SHP77 treated with DMSO at 0.1 percent for 48 hours (cell line): ENCODE data around the gene MFSD12.
"Not testable (repeated sequence)": the region's sequence is repeated elsewhere in the genome, so short reads cannot be mapped to it uniquely, and the experiment has no call there.

Experiments used
- DNase-seq: peaks from one replicate; lab custom pipeline; 2025; lab: John Stamatoyannopoulos, UW

The MFSD12 gene

DNA sequence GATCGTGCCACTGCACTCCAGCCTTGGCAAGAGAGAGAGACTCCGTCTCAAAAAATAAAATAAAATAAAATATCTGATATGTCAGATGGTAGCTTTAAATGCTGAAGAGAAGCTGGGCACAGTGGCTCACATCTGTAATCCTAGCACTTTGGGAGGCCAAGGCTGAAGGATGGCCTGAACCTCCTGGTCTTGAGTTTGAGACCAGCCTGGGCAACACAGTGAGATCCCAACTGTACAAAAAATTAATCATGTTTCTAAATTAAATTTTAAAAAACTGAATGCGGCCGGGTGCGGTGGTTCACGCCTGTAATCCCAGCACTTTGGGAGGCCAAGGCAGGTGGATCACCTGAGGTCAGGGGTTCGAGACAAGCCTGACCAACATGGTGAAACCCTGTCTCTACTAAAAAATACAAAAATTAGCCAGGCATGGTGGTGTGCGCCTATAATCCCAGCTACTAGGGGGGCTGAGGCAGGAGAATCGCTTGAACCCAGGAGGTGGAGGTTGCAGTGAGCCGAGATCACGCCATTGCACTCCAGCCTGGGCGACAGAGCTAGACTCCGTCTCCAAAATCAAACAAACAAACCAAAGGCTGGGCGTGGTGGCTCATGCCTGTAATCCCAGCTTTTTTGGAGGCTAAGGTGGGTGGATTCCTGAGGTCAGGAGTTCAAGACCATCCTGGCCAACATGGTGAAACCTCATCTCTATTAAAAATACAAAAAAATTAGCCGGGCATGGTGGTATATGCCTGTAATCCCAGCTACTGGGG is 26.8 kb upstream of the MFSD12 start:
- not testable (repeated sequence) for DNase-seq

DNA sequence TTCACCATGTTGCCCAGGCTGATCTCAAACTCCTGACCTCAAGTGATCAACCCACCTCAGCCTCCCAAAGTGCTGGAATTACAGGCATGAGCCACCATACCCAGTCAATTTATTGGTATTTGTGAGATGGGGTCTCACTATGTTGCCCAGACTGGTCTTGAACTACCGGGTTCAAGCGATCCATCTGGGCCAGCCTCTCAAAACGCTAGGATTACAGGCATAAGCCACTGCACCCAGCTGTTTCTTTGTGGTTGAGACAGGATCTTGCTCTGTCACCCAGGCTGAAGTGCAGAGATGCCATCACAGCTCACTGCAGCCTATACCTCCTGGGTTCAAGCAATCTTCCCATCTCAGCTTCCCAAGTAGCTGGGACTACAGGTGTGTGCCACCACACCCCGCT is 24.4 kb upstream of the MFSD12 start:
- DNase-seq, result not testable (repeated sequence)

DNA sequence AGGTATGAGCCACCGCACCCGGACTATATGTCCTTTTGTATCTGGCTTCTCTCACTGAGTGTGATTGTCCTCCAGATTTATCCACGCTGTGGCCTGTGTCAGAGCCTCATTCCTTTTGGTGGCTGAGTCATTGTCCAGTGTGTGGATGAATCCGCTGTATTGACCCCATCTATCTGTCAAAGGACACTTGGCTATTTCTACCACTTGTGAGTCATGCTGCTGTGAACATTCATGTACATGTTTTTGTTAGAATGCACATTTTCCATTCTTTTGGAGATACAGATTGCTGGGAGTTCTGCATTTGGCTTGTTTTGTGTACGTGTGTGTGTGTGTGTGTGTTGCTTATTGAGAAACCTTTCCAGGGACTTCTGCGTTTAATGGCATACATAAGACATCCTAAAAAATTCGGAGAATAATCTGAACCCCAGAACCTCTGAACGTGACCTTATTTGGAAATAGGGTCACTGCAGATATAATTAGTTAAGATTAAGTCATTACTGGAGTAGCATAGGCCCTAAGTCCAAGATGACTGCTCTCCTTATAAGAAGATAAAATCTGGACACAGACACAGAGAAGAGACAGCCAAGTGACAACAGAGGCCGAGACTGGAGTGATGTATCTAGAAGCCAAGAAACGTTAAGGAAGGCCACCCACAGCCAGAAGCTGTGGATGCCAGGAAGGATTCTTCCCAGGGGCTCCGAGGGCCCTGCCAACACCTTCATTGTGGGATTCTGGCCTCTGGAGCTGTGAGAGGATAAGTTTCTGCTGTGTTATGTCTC is 23.0 kb upstream of the MFSD12 start:
- DNase-seq, result no peak

DNA sequence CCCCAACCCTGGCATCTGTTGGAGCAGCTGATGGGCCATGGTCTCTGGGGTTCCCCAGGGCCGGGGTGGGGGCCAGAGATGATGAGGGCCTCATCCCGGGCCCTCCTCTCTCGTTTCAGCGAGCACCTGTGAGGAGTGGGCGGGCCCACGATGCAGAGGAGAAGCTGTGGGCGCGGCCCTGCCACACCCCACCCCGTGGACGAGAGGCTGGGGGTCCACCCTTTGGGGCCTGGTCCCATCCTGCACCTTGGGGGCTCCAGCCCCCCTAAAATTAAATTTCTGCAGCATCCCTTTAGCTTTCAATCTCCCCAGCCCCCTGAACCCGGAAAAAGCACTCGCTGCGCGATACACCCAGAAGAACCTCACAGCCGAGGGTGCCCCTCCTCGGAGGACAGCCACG is 21.0 kb upstream of the MFSD12 start:
- DNase-seq, result no peak

DNA sequence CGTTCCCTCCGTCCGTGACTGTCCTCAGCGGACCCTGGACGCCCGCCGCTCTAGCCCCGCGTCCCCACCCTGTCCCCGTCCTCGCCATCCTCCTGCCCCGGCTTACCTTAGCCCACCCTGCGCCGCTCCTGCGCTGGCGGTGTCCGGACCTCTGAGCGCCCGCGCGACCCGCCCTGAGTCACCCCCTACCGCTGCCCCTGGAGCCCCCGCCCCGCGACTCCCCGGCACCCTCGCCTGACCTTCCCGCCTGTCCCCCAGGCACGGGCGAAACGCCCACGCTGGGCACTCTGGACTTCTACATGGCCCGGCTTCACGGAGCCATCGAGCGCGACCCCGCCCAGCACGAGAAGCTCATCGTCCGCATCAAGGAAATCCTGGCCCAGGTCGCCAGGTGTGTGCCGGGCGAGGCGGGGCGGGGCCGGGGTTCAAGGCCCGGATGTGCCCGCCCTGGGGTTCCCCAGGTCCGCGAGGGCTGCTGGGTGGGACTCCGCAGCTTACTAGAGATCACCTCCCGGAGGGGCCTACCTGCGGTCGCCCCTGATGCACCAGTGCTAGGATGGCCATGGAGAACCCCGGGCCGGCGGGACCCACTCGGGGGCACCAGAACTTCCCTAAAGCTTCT is 20.4 kb upstream of the MFSD12 start:
- DNase-seq, result no peak

DNA sequence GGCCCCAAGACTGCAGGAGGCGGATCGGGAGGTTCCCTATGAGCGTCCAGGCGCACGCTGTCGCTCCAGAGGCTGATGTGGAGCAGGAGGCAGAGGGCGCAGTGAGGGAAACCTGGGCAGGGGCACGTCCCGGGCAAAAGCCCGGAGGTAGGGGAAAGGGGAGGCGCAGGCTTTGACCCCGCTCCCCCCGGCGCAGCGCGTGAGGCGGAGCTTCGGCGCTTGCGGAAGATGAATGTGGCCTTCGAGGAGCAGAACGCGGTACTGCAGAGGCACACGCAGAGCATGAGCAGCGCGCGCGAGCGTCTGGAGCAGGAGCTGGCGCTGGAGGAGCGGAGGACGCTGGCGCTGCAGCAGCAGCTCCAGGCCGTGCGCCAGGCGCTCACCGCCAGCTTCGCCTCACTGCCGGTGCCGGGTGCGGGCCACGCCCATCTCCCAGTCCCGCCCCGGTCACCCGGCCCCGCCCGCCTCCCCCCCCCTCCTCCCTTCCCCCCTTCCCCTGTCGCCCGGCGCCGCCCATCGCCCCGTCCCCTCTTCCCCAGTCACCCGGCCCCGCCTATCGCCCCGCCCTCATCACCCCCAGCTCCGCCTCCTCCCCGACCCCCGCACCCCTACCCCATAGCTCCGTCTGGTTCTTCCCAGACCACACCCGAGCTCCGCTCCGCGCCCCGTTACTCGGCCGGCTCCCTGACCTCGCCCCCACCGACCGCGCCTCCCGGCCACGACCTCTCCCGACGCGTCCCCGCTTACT is 19.5 kb upstream of the MFSD12 start:
- DNase-seq, result no peak

DNA sequence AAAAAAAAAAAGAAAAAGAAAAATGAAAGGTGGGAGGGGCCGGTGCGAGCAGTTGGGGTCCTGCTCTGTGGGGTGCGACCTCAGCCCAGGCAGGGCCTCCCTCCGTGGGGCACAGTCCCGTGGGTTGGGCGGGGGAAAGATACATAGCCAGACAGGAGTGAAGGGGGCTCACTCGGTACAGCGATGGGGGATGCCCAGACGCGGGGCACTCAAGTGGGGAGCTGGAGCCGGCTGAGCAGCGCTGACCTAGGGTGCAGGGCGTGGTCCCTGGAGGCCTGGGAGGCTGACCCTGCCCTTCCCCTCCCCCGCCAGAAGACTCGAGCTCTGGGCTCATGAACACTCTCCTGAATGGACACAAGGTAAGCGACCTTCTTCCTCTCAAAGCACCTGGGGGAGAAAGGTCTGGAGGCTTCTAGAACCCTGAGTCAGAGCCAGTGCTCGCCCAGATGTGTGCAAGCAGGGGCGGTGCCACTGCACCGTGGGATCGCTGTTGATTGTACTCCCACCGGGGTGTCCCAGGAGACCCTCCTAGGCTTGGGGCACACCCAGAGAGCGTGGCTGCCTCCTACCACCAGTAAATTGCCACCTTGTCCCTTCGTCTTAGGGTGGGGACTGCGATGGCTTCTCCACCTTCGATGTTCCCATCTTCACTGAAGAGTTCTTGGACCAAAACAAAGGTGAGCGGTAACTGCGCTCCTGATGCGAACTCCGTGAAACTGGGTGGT is 18.7 kb upstream of the MFSD12 start:
- DNase-seq, result no peak

DNA sequence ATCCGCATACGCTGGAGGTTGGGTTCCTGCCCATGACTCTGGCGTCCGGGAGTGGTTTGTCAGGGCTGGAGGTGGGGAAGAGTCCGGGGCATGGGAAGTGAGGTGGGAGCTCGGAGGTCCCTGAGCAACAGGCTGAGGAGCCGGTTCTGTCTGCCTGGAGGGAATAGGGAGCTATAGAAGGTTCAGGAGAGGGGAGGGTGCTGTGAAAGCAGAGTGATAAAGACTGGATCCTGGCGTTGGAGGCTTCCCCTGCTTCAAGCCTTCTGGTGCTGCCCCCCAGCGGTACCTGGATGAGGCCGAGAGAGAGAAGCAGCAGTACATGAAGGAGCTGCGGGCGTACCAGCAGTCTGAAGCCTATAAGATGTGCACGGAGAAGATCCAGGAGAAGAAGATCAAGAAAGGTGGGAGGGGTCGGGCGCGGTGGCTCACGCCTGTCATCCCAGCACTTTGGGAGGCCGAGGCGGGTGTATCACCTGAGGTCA is 17.9 kb upstream of the MFSD12 start:
- DNase-seq, result peak; percentile 23

DNA sequence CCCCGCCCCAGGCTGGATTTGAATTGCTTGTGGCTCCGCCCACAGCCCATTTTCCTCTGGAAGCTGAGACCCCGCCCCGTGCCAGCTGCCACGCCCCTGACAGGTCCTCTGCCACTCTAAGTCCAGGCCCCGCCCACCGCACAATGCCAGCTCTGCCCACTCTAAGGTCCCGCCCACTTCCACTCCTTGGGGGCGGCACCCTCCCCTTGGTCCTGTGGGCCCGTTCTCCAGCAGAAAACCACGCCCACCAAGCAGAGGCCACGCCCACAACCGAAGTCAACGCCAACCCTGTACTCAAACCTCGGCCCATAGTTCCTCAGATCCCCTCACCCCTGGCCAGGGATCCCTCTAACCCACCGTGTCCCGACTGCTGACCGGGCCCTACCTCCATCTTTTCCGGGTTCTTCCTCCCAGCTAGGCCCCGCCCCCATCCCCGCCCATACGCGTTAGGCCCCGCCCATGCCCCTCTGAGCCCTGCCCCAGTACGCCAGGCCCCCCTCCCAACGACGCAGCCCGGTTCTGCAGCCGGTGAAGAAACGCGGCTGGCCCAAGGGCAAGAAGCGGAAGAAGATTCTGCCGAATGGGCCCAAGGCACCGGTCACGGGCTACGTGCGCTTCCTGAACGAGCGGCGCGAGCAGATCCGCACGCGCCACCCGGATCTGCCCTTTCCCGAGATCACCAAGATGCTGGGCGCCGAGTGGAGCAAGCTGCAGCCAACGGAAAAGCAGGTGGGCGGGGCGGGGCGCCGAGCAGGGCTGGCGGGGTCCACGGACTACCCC is 16.7 kb upstream of the MFSD12 start:
- DNase-seq, result peak; percentile 87

DNA sequence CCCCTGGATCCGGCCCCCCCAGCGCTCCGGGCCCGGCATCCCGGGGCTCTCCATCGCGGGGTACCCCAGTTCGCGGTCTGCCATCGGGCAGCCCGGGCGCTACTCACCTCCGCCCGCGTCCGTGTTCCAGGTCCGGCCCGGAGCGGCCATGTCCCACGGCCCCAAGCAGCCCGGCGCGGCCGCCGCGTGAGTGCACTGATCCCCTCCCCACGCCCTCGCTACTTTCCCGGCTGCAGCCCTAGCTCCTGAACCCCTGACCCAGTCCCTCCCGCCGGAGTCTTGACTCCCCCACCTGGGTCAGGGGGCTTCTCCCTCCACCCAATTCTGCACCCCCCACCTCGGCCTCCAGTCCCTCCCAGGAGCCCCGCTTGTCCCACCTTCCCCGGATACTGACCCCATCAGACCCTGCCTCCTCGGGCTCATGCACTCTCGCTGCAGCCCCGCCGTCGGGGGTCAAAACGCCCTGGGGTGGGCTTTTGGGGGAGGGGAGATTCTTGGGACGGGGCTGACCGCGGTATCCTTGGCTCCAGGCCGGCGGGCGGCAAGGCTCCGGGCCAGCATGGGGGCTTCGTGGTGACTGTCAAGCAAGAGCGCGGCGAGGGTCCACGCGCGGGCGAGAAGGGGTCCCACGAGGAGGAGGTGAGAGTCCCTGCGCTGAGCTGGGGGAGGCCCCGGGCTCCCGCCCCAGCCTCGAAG is 15.9 kb upstream of the MFSD12 start:
- no peak for DNase-seq

DNA sequence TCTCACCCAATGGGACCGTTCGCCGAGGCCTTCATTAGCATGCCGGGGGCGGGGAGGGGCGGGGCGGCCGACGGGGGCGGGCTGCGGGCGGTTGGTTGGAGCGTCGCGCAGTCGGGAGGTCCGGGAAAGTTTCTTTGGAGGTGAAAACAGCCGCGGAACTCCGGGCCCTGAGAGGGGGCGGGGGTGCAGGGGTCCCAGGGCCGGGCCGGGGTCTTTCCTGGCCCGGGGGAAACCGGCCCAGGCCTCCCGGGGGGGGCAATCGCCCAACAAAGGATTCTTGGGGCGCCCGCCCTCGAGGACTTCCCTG is 15.4 kb upstream of the MFSD12 start, which contains the start of gene HMG20B:
TSS of gene HMG20B (plus strand) at position 90 of the 307 bp plus-strand sequence. CDS start 366 bp downstream, outside the sequence.
- no peak for DNase-seq

DNA sequence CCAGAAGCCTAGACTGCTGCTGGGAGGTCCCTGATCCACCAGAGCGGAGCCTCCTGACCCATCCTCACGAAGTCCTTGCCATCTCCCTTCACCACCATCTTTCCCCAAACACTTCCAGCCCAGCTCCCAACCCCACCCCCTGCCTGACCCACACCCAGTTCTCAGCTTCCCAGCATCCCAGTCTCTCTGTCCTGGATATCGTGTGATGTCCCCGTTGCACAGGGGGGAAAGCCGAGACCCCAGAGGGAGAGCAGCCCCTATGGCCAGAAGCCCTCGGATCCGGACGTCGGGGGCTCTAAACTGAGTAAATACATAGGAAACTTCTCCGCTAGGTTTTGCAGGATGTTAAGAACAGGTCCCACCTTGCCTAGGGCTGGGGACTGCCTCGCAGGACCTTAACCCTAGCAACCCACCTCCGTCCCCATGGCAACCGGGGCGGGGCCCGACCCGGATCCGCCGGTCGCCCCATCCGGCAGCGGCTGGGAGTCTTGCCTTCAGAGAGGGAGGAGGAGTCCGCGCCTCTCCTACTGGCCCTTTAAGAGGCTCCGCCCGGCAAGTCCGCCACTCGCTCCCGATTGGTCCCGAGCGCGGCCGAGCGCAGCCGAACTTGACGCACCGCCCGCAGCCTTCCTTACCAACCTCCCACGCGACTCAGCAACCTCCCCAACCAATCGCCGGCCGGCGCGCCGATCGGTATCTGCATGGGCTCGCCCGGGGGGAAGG is 14.9 kb upstream of the MFSD12 start:
- DNase-seq, result peak; percentile 96

DNA sequence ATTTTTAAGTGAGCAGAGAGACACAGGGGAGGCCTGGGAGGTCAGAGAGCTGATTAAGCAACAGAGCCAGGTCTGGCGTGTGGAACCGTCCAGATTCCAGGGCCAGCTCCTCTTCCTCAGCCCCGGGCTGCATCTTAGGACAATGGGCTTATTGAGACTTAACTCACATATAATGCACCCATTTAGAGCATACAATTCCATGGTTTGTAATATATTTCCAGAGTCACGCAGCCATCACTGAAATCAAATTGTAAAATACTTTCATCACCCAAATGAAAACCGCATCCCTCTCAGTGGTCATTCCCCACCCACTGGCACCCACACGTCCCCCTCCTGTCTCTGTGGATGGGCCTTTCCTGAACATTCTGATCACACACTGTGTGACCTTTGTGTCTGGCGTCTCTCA is 13.2 kb upstream of the MFSD12 start:
- DNase-seq, result no peak

DNA sequence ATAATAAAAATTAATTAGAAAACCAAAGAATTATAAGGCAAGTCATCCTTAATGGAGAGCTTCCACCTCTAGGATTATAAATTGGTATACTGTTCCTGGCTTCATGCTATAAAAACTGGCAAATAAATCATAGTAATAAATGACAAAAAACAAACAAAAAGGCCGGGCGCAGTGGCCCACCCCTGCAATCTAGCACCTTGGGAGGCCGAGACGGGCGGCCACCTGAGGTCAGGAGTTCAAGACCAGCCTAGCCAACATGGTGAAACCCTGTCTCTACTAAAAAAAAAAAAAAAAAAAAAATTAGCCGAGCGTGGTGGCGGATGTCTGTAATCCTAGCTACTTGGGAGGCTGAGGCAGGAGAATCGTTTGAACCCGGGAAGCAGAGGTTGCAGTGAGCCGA is 12.7 kb upstream of the MFSD12 start:
- DNase-seq, result not testable (repeated sequence)

DNA sequence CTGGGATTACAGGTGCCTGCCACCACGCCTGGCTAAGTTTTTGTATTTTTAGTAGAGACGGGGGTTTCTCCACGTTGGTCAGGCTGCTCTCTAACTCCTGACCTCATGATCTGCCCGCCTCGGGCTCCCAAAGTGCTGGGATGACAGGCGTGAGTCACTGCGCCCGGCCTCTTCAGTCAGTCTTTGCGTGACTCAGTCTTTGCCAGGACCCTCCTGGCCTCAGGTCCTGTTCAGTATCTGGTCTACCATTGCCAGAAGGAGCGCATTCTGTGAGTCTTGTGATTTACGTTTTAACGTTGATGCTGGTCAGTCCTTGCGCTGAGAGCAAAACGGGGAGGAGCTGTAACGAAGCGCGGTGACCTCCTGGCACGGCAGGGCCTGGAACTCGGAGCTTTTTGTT is 7.8 kb upstream of the MFSD12 start:
- no peak for DNase-seq

DNA sequence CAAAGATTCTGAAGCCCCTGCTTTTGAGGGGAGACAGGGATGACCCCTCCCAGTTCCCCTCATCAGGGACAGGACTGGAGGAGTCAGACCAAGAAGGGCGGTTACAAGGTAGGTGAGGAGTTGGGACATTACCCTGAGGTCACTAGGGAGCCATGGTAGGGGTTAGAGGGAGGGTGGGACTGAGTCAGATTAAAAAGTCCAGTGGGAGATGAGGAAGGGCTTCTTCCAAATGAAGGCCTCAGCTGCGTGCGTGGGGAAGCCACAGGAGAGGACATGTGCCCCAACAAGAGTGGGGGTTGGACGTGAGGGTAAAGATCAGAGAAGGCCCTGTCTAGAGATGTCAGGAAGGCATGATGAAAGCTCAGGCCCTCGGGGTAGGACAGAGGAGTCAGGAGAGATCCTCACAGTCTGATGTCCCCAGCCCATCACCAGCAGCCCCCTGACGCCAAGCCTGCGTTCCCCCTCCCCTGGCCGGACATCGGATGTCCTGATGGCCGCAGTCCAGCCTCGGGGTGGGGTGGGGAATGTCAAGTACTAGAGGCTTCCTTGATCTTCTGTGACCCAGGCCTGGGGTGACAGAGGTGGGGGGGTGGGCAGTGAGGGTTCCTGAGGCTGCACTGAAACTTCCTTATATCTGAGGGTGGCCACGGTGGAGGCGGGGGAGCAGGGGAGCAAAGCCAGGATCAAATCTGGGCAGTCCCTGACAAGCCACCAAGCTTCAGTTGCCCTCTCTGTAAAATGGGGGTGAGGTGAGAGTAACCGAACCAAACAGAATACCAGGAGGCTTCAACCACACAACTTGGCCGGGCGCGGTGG is 6.5 kb upstream of the MFSD12 start:
- DNase-seq, result no peak

DNA sequence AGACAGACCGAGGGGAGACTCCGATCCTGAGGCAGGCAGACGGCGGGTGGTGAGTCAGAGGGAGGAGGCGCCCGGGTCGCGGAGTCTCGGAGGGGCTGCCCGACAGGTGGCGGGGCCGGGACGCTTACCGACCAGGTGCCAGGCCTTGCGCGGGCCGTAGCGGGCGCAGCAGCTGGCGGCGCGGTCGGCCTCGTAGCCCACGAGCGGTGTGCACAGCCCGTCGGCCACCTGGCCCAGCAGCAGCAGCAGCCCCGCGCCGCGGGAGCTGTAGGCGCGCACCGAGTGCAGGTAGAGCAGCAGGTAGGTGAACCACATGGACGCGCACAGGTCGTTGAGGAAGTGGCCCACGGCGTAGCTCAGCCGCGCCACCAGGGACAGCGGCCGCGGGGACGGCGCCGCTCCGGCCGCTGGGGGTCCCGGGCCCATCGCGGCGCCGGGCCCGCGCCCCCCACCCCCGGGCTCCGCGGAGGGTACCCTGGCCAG is 367 bp downstream of the MFSD12 start:
- no peak for DNase-seq

DNA sequence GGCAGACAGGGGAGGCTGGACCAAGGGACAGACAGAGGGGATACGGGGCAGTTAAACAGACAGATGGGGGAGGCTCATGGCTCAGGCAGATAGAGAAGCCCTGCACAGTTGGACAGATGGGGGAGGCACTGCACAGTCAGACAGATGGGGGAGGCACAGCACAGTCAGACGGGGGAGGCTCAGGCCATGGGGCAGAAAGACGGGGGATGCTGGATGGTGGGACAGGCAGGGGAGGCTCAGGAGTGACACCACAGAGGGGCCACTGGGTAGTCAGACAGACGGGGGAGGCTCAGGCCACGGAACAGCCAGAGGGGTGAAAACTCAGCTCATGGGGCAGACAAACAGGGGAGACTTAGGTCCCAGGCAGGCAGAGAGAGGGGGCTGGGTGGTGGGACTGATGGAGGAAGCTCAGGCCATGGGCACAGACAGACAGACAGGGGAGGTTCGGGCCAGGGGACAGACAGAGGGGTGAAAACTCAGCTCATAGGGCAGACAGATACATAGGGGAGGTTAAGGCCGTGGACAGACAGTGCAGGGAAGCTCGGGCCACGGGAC is 886 bp downstream of the MFSD12 start:
- DNase-seq, result no peak
